NCI-H187 treated with DMSO at 0.1 percent for 48 hours (cell line): ENCODE data around the gene ELAVL1.
"Not testable (repeated sequence)": the region's sequence is repeated elsewhere in the genome, so short reads cannot be mapped to it uniquely, and the experiment has no call there.

Source experiments
- DNase-seq: peaks from one replicate; lab custom pipeline; 2025; lab: John Stamatoyannopoulos, UW

The ELAVL1 gene

GRCh38 chr19:7968796-7969554 is 36.5 kb downstream of the ELAVL1 start:
- no peak for DNase-seq

GRCh38 chr19:7968008-7968795 is 37.2 kb downstream of the ELAVL1 start:
- no peak for DNase-seq

GRCh38 chr19:7965921-7966665 is 39.3 kb downstream of the ELAVL1 start:
- no peak for DNase-seq

GRCh38 chr19:7965259-7965841 is 40.1 kb downstream of the ELAVL1 start:
- DNase-seq = no peak

- DNase-seq = no peak
These were observed 41.9 kb downstream of the ELAVL1 start for GRCh38 chr19:7963566-7963965.

GRCh38 chr19:7962644-7963268 is 42.7 kb downstream of the ELAVL1 start:
- no peak for DNase-seq

GRCh38 chr19:7961920-7962626 is 43.4 kb downstream of the ELAVL1 start:
- no peak for DNase-seq

GRCh38 chr19:7961082-7961481 is 44.4 kb downstream of the ELAVL1 start:
- not testable (repeated sequence) for DNase-seq

GRCh38 chr19:7959211-7959610 is 46.2 kb downstream of the ELAVL1 start:
- DNase-seq = no peak

GRCh38 chr19:7955696-7956095 is 49.7 kb downstream of the ELAVL1 start:
- DNase-seq = no peak

GRCh38 chr19:7953576-7953975 is 51.9 kb downstream of the ELAVL1 start:
- no peak for DNase-seq

GRCh38 chr19:7953060-7953459 is 52.4 kb downstream of the ELAVL1 start:
- DNase-seq = no peak

- DNase-seq = no peak
These were observed 57.5 kb downstream of the ELAVL1 start for GRCh38 chr19:7947939-7948338.

- DNase-seq = peak; percentile 57
These were observed 61.2 kb downstream of the ELAVL1 start for GRCh38 chr19:7944177-7944761.

- DNase-seq = peak; percentile 78
These were observed 61.8 kb downstream of the ELAVL1 start, which contains the start of gene TIMM44 for GRCh38 chr19:7943444-7944176. Gene TIMM44 (minus strand): TSS chr19:7943666. CDS start chr19:7943651, 15 bp downstream.

GRCh38 chr19:7942981-7943443 is 62.4 kb downstream of the ELAVL1 start:
- DNase-seq = no peak

- no peak for DNase-seq
These were observed 63.4 kb downstream of the ELAVL1 start for GRCh38 chr19:7941895-7942596.

GRCh38 chr19:7940841-7941240 is 64.6 kb downstream of the ELAVL1 start:
- DNase-seq = no peak

- DNase-seq = no peak
These were observed 70.7 kb downstream of the ELAVL1 start for GRCh38 chr19:7934766-7935165.
